Thyroid gland (tissue), 4 donors: ENCODE measurements around the gene ZNF407. TPM values are rescaled to one million over a fixed set of nuclear protein-coding genes. Genes with fewer than 3 reads are reported as not detected.

Source experiments
- DNase-seq, 2 donors: peaks; one replicate each; pipeline ENCODE4 v3.0.0-alpha.2; 2019
- H3K27ac ChIP-seq, 3 donors: fragments of 200-600 bp; sonication (generic); 1 replicate in 2 of 3; 2 replicates in 1 of 3; pipeline ENCODE4 v1.5.1; 2016 to 2019; ENCODE audit warnings: mild to moderate bottlenecking in 1 of 3, moderate library complexity in 1 of 3
- H3K27me3 ChIP-seq: fragments of 200-600 bp; sonication (generic); one replicate; pipeline ENCODE4 v1.5.1; 2019
- H3K36me3 ChIP-seq, 2 donors: fragments of 200-600 bp; sonication (generic); one replicate each; pipeline ENCODE4 v1.5.1; 2016 to 2019
- H3K4me1 ChIP-seq, 2 donors: fragments of 200-600 bp; sonication (generic); one replicate each; pipeline ENCODE4 v1.5.1; 2017 to 2019
- H3K4me3 ChIP-seq, 3 donors: fragments of 200-600 bp; sonication (generic); replicated peaks in 1 of 3; 1 replicate in 2 of 3; 2 replicates in 1 of 3; pipeline ENCODE4 v1.5.1; 2016; ENCODE audit warnings: mild to moderate bottlenecking in 1 of 3
- H3K9me3 ChIP-seq: fragments of 200-600 bp; sonication (generic); one replicate; pipeline ENCODE4 v1.5.1; 2017
- POLR2A ChIP-seq, 2 donors: fragments of 450-650 bp; IDR thresholded peaks; one replicate each; pipeline ENCODE4 v1.6.1; 2017; ENCODE audit warnings: antibody characterized with exemption in 2 of 2, mild to moderate bottlenecking in 2 of 2, moderate library complexity in 1 of 2
- WGBS, 2 donors: methylation state at CpG; one replicate each; pipeline ENCODE4 v1.1.5; 2017; 5-methylcytosine and 5-hydroxymethylcytosine counted together
- intact Hi-C: fragments of 100-400 bp; cut with DNase I; formaldehyde crosslinking; loops from one replicate; pipeline ENCODE4 v1.15.1; 2023
- total RNA-seq, 4 donors: library from RNA; depleted of rRNA; stranded (reverse); fragments of >200 nt; gene quantifications; one replicate each; pipeline ENCODE4 v1.2.3, GENCODE V29; 2016
- TF ChIP-seq, protein P1 (sequence below), 6 experiments: fragments of 200-600 bp in 3 of 6; fragments of 450-650 bp in 3 of 6; sonication (generic) in 3 of 6; IDR thresholded peaks; one replicate each; pipeline ENCODE4 v1.5.1; 2016 to 2019; ENCODE audit warnings: antibody characterized with exemption in 6 of 6, mild to moderate bottlenecking in 2 of 6, inconsistent platforms in 1 of 6, moderate library complexity in 1 of 6

The ZNF407 gene
- total RNA-seq, 4 donors from 2014 or later = 20.2 to 40.0 (median 26.4) TPM

DNA sequence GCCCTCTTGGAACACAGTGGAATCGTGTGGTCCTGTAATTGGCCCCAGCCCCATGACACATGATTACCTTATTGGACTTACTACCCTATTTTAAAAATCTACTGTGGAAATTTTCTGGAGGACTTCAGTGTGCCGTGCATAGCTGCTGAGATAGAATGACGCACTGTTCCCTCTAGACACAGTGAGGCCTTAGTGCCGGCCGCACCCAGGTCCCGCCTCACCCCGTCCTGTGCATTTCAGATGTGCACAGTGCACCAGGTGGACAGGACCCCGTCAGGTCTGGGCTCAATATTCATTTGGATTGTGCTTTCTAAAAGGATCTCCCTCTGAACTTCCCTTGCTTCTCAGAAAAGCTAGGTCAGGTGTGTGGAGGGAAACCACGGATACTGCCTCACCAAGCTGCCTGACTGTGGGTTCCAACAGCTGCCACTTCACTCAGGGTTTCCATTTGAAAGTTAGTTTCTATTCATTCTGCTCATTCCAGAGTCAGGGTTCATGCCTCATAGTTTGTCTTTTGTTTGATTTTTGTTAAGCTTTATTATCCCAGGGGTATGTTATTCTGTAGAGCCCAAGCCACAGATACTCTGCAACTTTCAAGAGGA, 455.5 kb downstream of the ZNF407 start:
- intact Hi-C loops = no loop called here
- WGBS, 2 donors = 80 to 88% methylated on average over 6 to 9 of the region's 9 CpGs
- no peaks in the 10 kb centered on the region for H3K36me3 ChIP-seq
- no peak for DNase-seq
- H3K27me3 ChIP-seq = no peaks in the 10 kb centered on the region
- H3K27ac ChIP-seq = peak overlapping the region; percentile 60 to 89 (median 63)
- H3K4me3 ChIP-seq = no peak overlapping the region
- peaks cover 24 to 34% of the 10 kb centered on the region in 2 donors for H3K4me1 ChIP-seq
- no peaks in the 10 kb centered on the region for H3K9me3 ChIP-seq
- no peak for TF ChIP-seq POLR2A (IDR thresholded peaks at IDR 0.05)
- TF ChIP-seq, protein P1, sequence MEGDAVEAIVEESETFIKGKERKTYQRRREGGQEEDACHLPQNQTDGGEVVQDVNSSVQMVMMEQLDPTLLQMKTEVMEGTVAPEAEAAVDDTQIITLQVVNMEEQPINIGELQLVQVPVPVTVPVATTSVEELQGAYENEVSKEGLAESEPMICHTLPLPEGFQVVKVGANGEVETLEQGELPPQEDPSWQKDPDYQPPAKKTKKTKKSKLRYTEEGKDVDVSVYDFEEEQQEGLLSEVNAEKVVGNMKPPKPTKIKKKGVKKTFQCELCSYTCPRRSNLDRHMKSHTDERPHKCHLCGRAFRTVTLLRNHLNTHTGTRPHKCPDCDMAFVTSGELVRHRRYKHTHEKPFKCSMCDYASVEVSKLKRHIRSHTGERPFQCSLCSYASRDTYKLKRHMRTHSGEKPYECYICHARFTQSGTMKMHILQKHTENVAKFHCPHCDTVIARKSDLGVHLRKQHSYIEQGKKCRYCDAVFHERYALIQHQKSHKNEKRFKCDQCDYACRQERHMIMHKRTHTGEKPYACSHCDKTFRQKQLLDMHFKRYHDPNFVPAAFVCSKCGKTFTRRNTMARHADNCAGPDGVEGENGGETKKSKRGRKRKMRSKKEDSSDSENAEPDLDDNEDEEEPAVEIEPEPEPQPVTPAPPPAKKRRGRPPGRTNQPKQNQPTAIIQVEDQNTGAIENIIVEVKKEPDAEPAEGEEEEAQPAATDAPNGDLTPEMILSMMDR (IDR thresholded peaks at IDR 0.05) = no peak

- Histone ChIP-seq H3K4me3 (no peak overlapping the region), H3K27me3 (no peaks in the 10 kb centered on the region), H3K36me3 (no peaks in the 10 kb centered on the region), H3K27ac (no peak overlapping the region), H3K9me3 (no peaks in the 10 kb centered on the region), H3K4me1 (peaks cover 24 to 29% of the 10 kb centered on the region in 2 donors)
- TF ChIP-seq POLR2A (IDR thresholded peaks at IDR 0.05) = no peak
- TF ChIP-seq, protein P1 (IDR thresholded peaks at IDR 0.05) = no peak
- no peak for DNase-seq
- intact Hi-C loops = no loop called here
- WGBS, 2 donors = 93 to 94% methylated on average over 7 of the region's 7 CpGs
These were observed 456.4 kb downstream of the ZNF407 start for GRCh38 chr18:75054046-75054445.

- Histone ChIP-seq H3K9me3 (no peaks in the 10 kb centered on the region), H3K27ac (no peak overlapping the region), H3K27me3 (no peaks in the 10 kb centered on the region), H3K4me3 (no peak overlapping the region), H3K36me3 (no peaks in the 10 kb centered on the region), H3K4me1 (peaks cover 23 to 24% of the 10 kb centered on the region in 2 donors)
- WGBS, 2 donors = 94 to 100% methylated on average over 5 of the region's 5 CpGs
- TF ChIP-seq, protein P1 (IDR thresholded peaks at IDR 0.05) = no peak
- no peak for TF ChIP-seq POLR2A (IDR thresholded peaks at IDR 0.05)
- no peak for DNase-seq
- intact Hi-C loops = no loop called here
These were observed 456.9 kb downstream of the ZNF407 start for GRCh38 chr18:75054611-75055010.

DNA sequence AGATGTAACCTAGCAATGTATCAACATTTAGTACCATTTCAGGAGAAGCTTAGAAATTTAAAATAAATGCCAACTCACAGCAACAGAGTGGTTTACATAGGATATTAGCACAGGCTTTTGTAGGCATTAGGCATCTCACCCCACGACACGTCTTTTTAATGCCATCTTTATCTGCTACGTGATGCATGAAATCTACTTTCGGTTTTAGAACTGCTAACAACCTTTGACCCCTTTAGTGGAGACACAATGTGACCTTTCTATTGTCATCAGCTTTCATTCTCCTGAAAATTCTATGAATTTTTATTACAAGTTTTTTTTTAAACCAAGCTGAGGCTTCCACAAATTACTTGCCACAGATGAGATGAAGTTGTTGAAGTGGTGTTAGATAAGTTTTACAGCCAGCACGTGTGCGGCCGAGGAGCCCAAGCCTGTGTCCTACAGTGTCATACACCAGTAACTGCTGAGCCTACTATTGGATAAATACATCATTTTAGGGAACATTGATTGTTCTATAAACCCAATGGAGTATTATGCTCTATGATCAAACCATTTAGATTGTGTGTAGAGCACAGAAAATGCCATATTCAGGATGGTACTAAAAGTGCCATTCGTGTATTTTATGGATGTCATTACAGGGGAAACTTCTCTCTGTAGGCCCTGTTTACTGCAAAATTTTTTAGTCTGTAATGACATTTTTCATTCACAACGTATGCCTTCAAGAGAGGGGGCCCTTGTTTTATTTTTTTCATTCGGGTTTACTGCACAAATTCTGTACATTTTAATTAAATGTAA, 459.7 kb downstream of the ZNF407 start:
- intact Hi-C loops = no loop called here
- H3K36me3 ChIP-seq = no peaks in the 10 kb centered on the region
- WGBS, 2 donors = 94% methylated on average over 10 of the region's 10 CpGs
- no peak for DNase-seq
- H3K4me3 ChIP-seq = no peak overlapping the region
- peaks cover 9 to 10% of the 10 kb centered on the region in 2 donors for H3K4me1 ChIP-seq
- H3K27ac ChIP-seq = no peak overlapping the region
- no peaks in the 10 kb centered on the region for H3K9me3 ChIP-seq
- no peaks in the 10 kb centered on the region for H3K27me3 ChIP-seq
- no peak for TF ChIP-seq POLR2A (IDR thresholded peaks at IDR 0.05)
- TF ChIP-seq, protein P1 (IDR thresholded peaks at IDR 0.05) = no peak

GRCh38 chr18:75060185-75060584, 462.5 kb downstream of the ZNF407 start:
- no peak for TF ChIP-seq POLR2A (IDR thresholded peaks at IDR 0.05)
- TF ChIP-seq, protein P1 (IDR thresholded peaks at IDR 0.05) = no peak

More at GRCh38 chr18:75060185-75060584, 462.5 kb downstream of the ZNF407 start:
- Histone ChIP-seq H3K36me3 (no peaks in the 10 kb centered on the region), H3K9me3 (no peaks in the 10 kb centered on the region), H3K27ac (no peak overlapping the region), H3K4me3 (no peak overlapping the region), H3K4me1 (no peaks in the 10 kb centered on the region), H3K27me3 (no peaks in the 10 kb centered on the region)
- 95 to 97% methylated on average over 21 of the region's 21 CpGs for WGBS, 2 donors
- DNase-seq = no peak
- intact Hi-C loops = no loop called here
